Stromal cell of bone marrow (primary cell): ENCODE measurements around the gene ZCCHC7.
"Not testable (repeated sequence)": the region's sequence is repeated elsewhere in the genome, so short reads cannot be mapped to it uniquely, and the experiment has no call there.

Source experiments
- DNase-seq: peaks from one replicate; pipeline ENCODE4 v3.0.0-alpha.2; 2012; ENCODE audit warnings: low read depth

The ZCCHC7 gene

DNA sequence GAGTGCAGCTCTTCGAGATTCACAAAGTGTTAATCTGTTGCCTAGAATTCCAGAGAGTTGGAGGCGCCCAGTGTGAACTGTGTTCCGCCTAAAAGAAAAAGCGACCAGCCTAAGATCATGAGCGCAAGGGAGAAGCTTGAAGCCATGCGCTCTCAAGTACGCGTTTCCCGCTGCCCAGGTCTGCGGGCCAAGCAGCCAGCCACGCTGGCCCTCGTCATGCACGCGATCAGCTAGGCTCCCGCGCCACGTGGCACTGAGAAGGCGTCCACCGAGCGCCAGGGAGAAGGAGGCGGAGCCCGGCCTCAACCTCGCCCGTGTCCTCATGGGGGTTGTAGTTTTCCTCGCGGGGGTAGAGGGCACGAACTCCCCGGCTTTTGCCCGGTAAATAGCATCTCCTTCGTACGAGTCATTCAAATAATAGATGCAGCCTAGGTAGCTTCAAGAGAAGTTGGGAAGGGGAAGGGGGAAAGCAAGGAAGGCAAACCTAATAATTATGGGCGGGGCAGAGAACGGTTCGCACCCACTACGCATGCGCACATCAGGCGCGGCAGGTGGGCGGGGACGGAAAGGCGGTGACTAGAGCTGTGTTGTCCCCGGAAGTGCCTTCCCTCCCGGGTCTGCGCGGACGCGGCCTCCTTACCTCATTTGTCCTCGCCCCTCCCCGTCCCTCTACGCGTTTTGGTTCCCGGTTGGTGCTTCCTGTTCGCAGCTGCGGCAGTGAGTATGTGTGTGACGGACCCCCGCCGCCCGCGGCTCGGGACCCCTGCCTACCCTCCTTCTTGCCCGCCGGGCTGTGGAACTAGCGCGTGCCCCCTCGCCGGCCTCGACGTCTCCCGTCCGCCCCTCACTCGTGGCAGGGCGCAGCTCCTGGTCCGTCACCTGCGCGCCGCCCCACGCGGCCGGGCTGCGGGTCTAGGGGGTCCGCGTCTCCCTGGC is at the start of gene ZCCHC7:
Gene ZCCHC7 (plus strand): TSS at position 668 of the 936 bp plus-strand sequence.
- DNase-seq: peak; percentile 86

GRCh38 chr9:37074790-37075189 is 45.6 kb upstream of the ZCCHC7 start:
- not testable (repeated sequence) for DNase-seq

GRCh38 chr9:37079370-37080164 is 40.8 kb upstream of the ZCCHC7 start:
- DNase-seq: peak; percentile 83

GRCh38 chr9:37080165-37080628 is 40.2 kb upstream of the ZCCHC7 start:
- DNase-seq: not testable (repeated sequence)

- not testable (repeated sequence) for DNase-seq
Observed at GRCh38 chr9:37081507-37081906, 38.9 kb upstream of the ZCCHC7 start.

DNA sequence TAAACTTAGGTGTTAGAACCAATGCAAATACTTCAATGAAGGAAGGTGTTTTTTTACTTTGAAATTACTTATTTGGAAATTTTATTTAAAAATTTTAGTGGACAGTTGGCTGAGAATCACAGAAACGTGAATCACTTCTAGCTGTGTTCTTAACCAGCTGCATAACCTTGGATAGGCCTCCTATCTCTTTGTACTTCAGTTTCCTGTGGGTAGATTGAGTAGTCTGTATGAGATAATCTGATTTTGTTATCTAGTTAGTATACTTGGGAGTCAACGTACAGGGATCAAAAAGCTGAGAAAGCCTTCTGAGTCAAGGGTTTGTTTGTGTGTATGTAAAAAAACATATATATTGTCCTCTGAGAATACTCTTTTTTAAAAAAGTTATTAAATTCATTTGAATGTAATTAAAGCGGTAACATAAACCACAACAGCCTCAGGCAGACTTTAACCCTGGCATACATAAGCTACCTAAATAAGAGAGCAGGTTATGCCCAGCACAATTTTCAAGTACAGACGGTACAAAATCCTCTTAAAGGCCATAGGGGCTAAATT is 38.1 kb upstream of the ZCCHC7 start:
- no peak for DNase-seq

- no peak for DNase-seq
Observed at GRCh38 chr9:37083654-37084053, 36.7 kb upstream of the ZCCHC7 start.

DNA sequence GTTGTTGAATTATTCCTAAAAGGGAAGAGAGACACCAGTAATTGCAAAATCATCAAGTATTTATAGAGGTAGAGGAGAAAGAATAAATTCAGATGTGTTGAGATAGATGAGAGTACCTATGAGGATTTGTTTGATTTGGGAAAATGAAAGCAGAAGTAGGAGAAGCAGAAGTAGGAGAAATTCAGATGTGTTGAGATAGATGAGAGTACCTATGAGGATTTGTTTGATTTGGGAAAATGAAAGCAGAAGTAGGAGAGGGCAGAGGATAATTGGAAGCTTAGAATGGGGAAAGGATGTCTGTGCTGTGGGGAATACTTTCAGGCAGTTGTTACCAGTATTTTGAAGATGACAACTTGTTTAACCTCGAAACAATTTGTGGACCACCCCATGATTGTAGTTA is 35.1 kb upstream of the ZCCHC7 start:
- DNase-seq: no peak

DNA sequence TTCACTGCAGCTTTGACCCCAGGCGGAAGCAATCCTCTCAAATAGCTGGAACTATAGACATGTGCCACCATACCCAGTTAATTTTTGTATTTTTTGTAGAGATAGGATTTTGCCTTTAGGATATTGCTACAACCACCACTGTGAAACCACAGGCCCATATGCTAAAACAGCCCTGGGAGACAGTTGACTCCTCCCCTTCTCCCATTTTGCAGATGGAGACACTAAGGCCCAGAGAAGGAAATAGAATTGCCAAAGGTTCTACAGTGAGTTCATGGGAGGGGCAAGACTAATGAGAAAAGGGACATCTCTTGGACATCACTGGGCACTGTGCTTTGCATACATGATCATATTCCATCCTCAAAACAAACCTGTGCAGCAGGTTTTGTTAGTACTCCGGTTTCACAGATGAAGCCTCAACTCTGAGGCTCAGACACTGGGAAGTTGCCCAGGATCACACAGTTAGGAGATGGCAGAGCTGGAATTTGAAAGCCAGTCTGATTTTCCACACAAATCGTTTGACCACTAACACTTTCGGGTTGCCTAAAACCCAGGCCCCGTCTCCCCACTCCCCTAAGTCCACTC is 27.6 kb upstream of the ZCCHC7 start:
- not testable (repeated sequence) for DNase-seq

DNA sequence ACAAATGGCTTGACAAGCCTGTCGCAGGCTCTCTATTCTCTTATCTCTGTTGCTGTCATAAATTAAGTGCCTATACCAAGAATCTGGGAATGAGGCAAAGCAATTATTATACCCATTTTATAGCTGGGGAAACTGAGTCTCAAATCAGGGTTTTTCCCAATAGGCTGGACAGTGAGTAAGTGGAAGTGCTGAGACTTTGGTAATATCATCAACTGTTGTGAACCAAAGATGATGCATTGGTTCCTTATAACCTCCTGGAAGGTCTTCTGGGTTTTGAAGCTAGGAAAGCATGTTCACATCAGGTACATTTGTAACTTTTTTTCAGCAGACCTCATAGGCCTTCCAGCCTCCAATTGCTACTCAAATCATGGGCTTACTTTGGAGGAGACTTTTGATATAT is 25.6 kb upstream of the ZCCHC7 start:
- DNase-seq: no peak

DNA sequence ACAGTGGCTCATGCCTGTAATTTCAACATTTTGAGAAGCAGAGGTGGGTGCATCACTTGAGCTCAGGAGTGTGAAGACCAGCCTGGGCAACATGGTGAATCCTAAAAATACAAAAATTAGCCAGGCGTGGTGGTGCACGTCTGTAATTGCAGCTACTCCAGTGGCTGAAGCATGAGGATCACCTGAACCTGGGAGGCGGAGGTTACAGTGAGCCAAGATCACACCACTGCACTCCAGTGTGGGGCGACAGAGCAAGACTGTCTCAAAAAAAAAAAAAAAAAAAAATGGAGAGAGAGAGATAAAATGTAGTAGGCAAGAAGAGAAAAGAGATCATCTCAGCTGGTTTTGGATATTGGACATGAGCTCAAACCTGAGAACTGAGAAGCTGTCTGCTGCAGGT is 23.7 kb upstream of the ZCCHC7 start:
- no peak for DNase-seq

DNA sequence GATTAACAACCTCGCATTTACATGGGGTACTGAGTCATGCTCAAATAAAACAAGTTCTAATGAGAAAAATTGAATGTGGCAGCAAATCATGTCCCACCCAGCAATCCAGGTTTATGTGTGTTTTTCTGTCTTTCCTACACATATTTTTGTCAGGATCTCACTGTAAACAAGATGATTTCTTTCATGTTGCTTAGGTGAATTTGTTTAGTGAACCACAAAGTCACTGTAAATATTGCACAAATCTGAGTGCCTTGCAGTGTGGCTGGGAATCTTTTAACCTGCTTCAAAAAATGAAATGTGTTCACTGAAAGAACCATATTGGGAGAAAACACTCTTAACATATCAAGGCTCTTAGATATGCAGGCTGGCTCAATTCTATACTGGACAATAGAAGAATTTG is 23.1 kb upstream of the ZCCHC7 start:
- DNase-seq: no peak

- no peak for DNase-seq
Observed at GRCh38 chr9:37100327-37100726, 20.0 kb upstream of the ZCCHC7 start.

DNA sequence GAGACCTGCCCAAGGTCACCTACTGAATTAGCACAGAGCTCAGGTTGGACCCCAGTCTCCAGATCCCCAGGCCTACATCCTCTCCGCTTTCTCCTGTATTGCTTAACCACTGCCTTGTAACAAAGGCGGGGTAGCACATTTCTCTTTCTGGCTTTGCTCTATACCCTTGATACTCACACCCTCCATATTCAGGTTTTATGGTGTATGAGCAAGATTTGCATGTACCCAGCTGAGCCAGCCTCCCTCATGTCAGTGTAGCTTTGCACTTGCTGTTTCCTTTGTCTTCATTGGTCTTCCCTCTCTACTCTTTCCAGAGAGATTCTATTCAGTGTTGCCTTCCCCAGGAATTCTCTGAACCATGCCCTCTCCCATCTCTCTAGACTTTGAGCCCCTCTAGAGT is 19.6 kb upstream of the ZCCHC7 start:
- no peak for DNase-seq

GRCh38 chr9:37102486-37102885 is 17.9 kb upstream of the ZCCHC7 start:
- DNase-seq: no peak

DNA sequence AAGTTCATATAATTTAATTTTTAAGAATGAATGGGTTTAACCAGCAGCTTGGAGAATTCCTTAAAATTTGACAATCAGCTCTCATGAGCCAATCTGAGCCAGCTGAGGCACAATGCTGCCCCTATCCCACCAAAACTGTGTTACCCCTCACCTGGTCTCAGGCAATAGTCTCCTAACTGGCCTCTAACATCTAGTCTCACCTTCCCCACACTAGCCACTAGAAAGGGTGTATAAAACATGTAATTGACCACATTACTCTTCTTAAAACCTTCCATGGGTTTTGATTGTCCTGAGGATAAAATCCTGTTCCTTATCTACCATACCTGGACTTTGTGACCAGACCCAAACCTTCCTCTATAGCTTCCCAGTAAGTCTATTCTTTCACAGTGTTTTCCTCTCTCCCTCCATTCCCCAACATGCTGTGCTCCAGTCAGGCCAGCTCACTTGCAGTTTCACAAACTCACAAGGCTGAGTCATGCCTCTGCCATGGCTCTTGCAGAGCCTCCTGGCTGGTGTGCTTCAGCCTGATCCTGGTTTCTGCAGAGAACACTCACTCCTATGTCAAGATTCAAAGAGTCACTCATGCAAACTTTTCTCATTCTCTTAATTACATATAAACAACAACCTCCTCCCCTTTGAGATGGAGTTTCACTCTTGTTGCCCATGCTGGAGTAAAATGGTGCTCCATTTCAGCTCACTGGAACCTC is 16.0 kb upstream of the ZCCHC7 start:
- DNase-seq: peak; percentile 74

DNA sequence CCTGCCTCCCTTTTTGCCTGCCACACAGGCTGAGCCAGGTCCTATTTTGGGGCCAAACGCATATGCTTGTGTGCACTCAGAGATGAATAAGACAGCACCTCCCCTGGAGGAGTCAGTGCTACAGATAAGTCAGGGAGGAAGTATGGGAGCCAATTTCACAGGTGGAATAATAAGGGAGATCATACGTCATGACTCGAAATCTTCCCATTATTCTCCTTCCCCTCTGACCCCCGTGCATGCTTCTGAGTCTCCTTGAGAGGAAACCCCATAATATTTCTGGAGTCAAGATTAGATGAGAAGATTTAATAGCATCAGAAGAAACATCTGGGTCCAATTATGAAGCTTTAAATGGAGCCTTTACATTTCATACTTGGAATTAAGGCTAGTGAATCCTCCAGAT is 15.1 kb upstream of the ZCCHC7 start:
- no peak for DNase-seq

GRCh38 chr9:37107701-37108100 is 12.7 kb upstream of the ZCCHC7 start:
- DNase-seq: no peak

- DNase-seq: not testable (repeated sequence)
Observed at GRCh38 chr9:37114442-37114841, 5.9 kb upstream of the ZCCHC7 start.

GRCh38 chr9:37117956-37118355 is 2.4 kb upstream of the ZCCHC7 start:
- DNase-seq: no peak

GRCh38 chr9:37119360-37119759 is 1.0 kb upstream of the ZCCHC7 start:
- DNase-seq: no peak
